ENCODE measurements around the gene SCN11A. TPM values are rescaled to one million over a fixed set of nuclear protein-coding genes. Genes with fewer than 3 reads are reported as not detected.

SCN11A gene
- total RNA-seq, 1 experiment from 2014 or later: not detected

GRCh38 chr3:39038165-39038564 is 13.6 kb downstream of the SCN11A start:
- BruUV-seq (replicated peaks): no TSS peak
- peak; percentile 44 for DNase-seq (ENCODE audit: unreplicated experiment)
- no peak overlapping the region for H3K4me3 Mint-ChIP-seq (ENCODE audit: unreplicated experiment)
- H3K27me3 Mint-ChIP-seq (ENCODE audit: insufficient read depth, unreplicated experiment): peaks cover 31% of the 10 kb centered on the region
- no peaks in the 10 kb centered on the region for H3K36me3 Mint-ChIP-seq (ENCODE audit: insufficient read depth, unreplicated experiment)
- CTCF ChIA-PET: interaction anchor here (0.8 kb wide), 1 partner anchor 516 kb away, joined by 3 read pairs; no protein-coding TSS in a partner anchor
- no peak overlapping the region for H3K27ac Mint-ChIP-seq (ENCODE audit: low read depth, unreplicated experiment)
- peaks cover 6% of the 10 kb centered on the region for H3K9me3 Mint-ChIP-seq (ENCODE audit: unreplicated experiment)
- intact Hi-C loops (cut with micrococcal nuclease): no loop called here
- peaks cover 13% of the 10 kb centered on the region for H3K4me1 Mint-ChIP-seq (ENCODE audit: insufficient read depth, unreplicated experiment)
- POLR2A ChIA-PET: no interaction called here
- no peak for TF ChIP-seq CTCF (IDR thresholded peaks at IDR 0.05; ENCODE audit: unreplicated experiment)

GRCh38 chr3:39029556-39029955 is 22.2 kb downstream of the SCN11A start:
- no peak for TF ChIP-seq CTCF (IDR thresholded peaks at IDR 0.05; ENCODE audit: unreplicated experiment)
- Mint-ChIP-seq H3K9me3 (ENCODE audit: unreplicated experiment) (no peaks in the 10 kb centered on the region), H3K36me3 (ENCODE audit: insufficient read depth, unreplicated experiment) (no peaks in the 10 kb centered on the region), H3K4me3 (ENCODE audit: unreplicated experiment) (no peak overlapping the region), H3K27ac (ENCODE audit: low read depth, unreplicated experiment) (no peak overlapping the region), H3K4me1 (ENCODE audit: insufficient read depth, unreplicated experiment) (no peaks in the 10 kb centered on the region), H3K27me3 (ENCODE audit: insufficient read depth, unreplicated experiment) (peaks cover 64% of the 10 kb centered on the region)
- no TSS peak for BruUV-seq (replicated peaks)
- no peak for DNase-seq (ENCODE audit: unreplicated experiment)
- ChIA-PET CTCF (interaction anchor here (0.6 to 6.1 kb wide), 14 partner anchors 8 to 537 kb away, joined by 3 to 63 read pairs (median 7); partner anchors contain the start of gene EXOG), POLR2A (no interaction called here)
- intact Hi-C loops (cut with micrococcal nuclease): no loop called here

DNA sequence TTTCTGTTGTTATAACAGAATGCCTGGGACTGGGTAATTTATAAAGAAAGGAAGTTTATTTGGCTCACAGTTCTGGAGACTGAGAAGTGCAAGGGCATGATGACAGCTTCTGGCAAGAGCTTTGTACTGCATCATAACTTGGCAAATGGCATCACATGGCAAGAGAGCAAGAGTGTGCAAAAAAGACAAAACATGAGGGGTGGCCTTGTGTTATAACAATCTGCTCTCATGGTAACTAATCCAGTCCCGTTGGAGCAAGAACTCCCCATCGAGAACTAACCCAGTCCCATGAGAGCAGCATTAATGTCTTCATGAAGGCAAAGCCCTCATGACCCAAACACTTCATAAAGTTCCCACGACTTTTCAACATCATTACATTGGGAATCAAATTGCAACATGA is 23.2 kb downstream of the SCN11A start:
- H3K27ac Mint-ChIP-seq (ENCODE audit: low read depth, unreplicated experiment): no peak overlapping the region
- intact Hi-C loops (cut with micrococcal nuclease): no loop called here
- ChIA-PET POLR2A (no interaction called here), CTCF (interaction anchor here (0.9 to 6.1 kb wide), 3 partner anchors 27 to 670 kb away, joined by 3 to 63 read pairs (median 48); no protein-coding TSS in a partner anchor)
- H3K4me3 Mint-ChIP-seq (ENCODE audit: unreplicated experiment): no peak overlapping the region
- TF ChIP-seq CTCF (IDR thresholded peaks at IDR 0.05; ENCODE audit: unreplicated experiment): no peak
- no peak for DNase-seq (ENCODE audit: unreplicated experiment)
- H3K4me1 Mint-ChIP-seq (ENCODE audit: insufficient read depth, unreplicated experiment): no peaks in the 10 kb centered on the region
- H3K27me3 Mint-ChIP-seq (ENCODE audit: insufficient read depth, unreplicated experiment): peaks cover 58% of the 10 kb centered on the region
- no peaks in the 10 kb centered on the region for H3K9me3 Mint-ChIP-seq (ENCODE audit: unreplicated experiment)
- H3K36me3 Mint-ChIP-seq (ENCODE audit: insufficient read depth, unreplicated experiment): no peaks in the 10 kb centered on the region
- BruUV-seq (replicated peaks): no TSS peak

- H3K27ac Mint-ChIP-seq (ENCODE audit: low read depth, unreplicated experiment): no peak overlapping the region
- ChIA-PET POLR2A (no interaction called here), CTCF (interaction anchor here (1.1 to 6.1 kb wide), 2 partner anchors 24 to 504 kb away, joined by 4 to 48 read pairs; no protein-coding TSS in a partner anchor)
- no peak for TF ChIP-seq CTCF (IDR thresholded peaks at IDR 0.05; ENCODE audit: unreplicated experiment)
- peaks cover 43% of the 10 kb centered on the region for H3K27me3 Mint-ChIP-seq (ENCODE audit: insufficient read depth, unreplicated experiment)
- H3K4me3 Mint-ChIP-seq (ENCODE audit: unreplicated experiment): no peak overlapping the region
- no peak for DNase-seq (ENCODE audit: unreplicated experiment)
- intact Hi-C loops (cut with micrococcal nuclease): no loop called here
- BruUV-seq (replicated peaks): no TSS peak
- H3K36me3 Mint-ChIP-seq (ENCODE audit: insufficient read depth, unreplicated experiment): no peaks in the 10 kb centered on the region
- H3K9me3 Mint-ChIP-seq (ENCODE audit: unreplicated experiment): no peaks in the 10 kb centered on the region
- H3K4me1 Mint-ChIP-seq (ENCODE audit: insufficient read depth, unreplicated experiment): no peaks in the 10 kb centered on the region
Measured at GRCh38 chr3:39025222-39025970, 26.3 kb downstream of the SCN11A start.

Measured in MCF 10A (cell line).